ENCODE results near the gene RNLS.

The RNLS gene

GRCh38 chr10:88489107-88489506, 94.0 kb downstream of the RNLS start:
- TF ChIP-seq FOXP2 (optimal IDR thresholded peaks at IDR 0.05; ENCODE audit: borderline replicate concordance, extremely low read depth, extremely low read length, insufficient read depth) (no peak), POLR2AphosphoS5 (IDR thresholded peaks at IDR 0.05; ENCODE audit: low read depth, low read length) (no peak), TAF1 (IDR thresholded peaks at IDR 0.05; ENCODE audit: borderline replicate concordance, insufficient read depth, low read length) (no peak), SIN3A (IDR thresholded peaks at IDR 0.05; ENCODE audit: borderline replicate concordance, insufficient read depth, low read length) (no peak)
- TF ChIP-seq, protein P1, sequence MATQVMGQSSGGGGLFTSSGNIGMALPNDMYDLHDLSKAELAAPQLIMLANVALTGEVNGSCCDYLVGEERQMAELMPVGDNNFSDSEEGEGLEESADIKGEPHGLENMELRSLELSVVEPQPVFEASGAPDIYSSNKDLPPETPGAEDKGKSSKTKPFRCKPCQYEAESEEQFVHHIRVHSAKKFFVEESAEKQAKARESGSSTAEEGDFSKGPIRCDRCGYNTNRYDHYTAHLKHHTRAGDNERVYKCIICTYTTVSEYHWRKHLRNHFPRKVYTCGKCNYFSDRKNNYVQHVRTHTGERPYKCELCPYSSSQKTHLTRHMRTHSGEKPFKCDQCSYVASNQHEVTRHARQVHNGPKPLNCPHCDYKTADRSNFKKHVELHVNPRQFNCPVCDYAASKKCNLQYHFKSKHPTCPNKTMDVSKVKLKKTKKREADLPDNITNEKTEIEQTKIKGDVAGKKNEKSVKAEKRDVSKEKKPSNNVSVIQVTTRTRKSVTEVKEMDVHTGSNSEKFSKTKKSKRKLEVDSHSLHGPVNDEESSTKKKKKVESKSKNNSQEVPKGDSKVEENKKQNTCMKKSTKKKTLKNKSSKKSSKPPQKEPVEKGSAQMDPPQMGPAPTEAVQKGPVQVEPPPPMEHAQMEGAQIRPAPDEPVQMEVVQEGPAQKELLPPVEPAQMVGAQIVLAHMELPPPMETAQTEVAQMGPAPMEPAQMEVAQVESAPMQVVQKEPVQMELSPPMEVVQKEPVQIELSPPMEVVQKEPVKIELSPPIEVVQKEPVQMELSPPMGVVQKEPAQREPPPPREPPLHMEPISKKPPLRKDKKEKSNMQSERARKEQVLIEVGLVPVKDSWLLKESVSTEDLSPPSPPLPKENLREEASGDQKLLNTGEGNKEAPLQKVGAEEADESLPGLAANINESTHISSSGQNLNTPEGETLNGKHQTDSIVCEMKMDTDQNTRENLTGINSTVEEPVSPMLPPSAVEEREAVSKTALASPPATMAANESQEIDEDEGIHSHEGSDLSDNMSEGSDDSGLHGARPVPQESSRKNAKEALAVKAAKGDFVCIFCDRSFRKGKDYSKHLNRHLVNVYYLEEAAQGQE (IDR thresholded peaks at IDR 0.05; ENCODE audit: insufficient read depth in 1 of 2, low read depth in 2 of 2, low read length in 2 of 2), result no peak

- TF ChIP-seq TAF1 (IDR thresholded peaks at IDR 0.05; ENCODE audit: borderline replicate concordance, insufficient read depth, low read length) (no peak), FOXP2 (optimal IDR thresholded peaks at IDR 0.05; ENCODE audit: borderline replicate concordance, extremely low read depth, extremely low read length, insufficient read depth) (no peak), POLR2AphosphoS5 (IDR thresholded peaks at IDR 0.05; ENCODE audit: low read depth, low read length) (no peak), SIN3A (IDR thresholded peaks at IDR 0.05; ENCODE audit: borderline replicate concordance, insufficient read depth, low read length) (no peak)
- TF ChIP-seq, protein P1 (IDR thresholded peaks at IDR 0.05; ENCODE audit: insufficient read depth in 1 of 2, low read depth in 2 of 2, low read length in 2 of 2), result no peak
Measured at GRCh38 chr10:88482220-88482619, 100.9 kb downstream of the RNLS start.

- TF ChIP-seq FOXP2 (optimal IDR thresholded peaks at IDR 0.05; ENCODE audit: borderline replicate concordance, extremely low read depth, extremely low read length, insufficient read depth) (no peak), TAF1 (IDR thresholded peaks at IDR 0.05; ENCODE audit: borderline replicate concordance, insufficient read depth, low read length) (no peak), POLR2AphosphoS5 (IDR thresholded peaks at IDR 0.05; ENCODE audit: low read depth, low read length) (no peak), SIN3A (IDR thresholded peaks at IDR 0.05; ENCODE audit: borderline replicate concordance, insufficient read depth, low read length) (no peak)
- TF ChIP-seq, protein P1 (IDR thresholded peaks at IDR 0.05; ENCODE audit: insufficient read depth in 1 of 2, low read depth in 2 of 2, low read length in 2 of 2), result no peak
Measured at GRCh38 chr10:88478256-88478655, 104.9 kb downstream of the RNLS start.

GRCh38 chr10:88477343-88478085, 105.6 kb downstream of the RNLS start:
- TF ChIP-seq FOXP2 (optimal IDR thresholded peaks at IDR 0.05; ENCODE audit: borderline replicate concordance, extremely low read depth, extremely low read length, insufficient read depth) (no peak), TAF1 (IDR thresholded peaks at IDR 0.05; ENCODE audit: borderline replicate concordance, insufficient read depth, low read length) (no peak), SIN3A (IDR thresholded peaks at IDR 0.05; ENCODE audit: borderline replicate concordance, insufficient read depth, low read length) (no peak), POLR2AphosphoS5 (IDR thresholded peaks at IDR 0.05; ENCODE audit: low read depth, low read length) (no peak)
- TF ChIP-seq, protein P1 (IDR thresholded peaks at IDR 0.05; ENCODE audit: insufficient read depth in 1 of 2, low read depth in 2 of 2, low read length in 2 of 2), result no peak

Data from PFSK-1 (cell line).